ENCODE results near the gene KCNK7.
"Not testable (repeated sequence)": the region's sequence is repeated elsewhere in the genome, so short reads cannot be mapped to it uniquely, and the experiment has no call there.

KCNK7 gene

GRCh38 chr11:65595543-65596281 is at the start of gene KCNK7:
KCNK7 (minus strand) TSS chr11:65595800; CDS start chr11:65595772, 28 bp downstream.
- no peak for DNase-seq

GRCh38 chr11:65644837-65645236 is 49.2 kb upstream of the KCNK7 start:
- DNase-seq: no peak

GRCh38 chr11:65643971-65644370 is 48.4 kb upstream of the KCNK7 start:
- no peak for DNase-seq

- DNase-seq: no peak
Measured at GRCh38 chr11:65642014-65642671, 46.5 kb upstream of the KCNK7 start.

- DNase-seq: no peak
Measured at GRCh38 chr11:65641297-65642013, 45.9 kb upstream of the KCNK7 start.

- DNase-seq: no peak
Measured at GRCh38 chr11:65640483-65641296, 45.1 kb upstream of the KCNK7 start.

GRCh38 chr11:65639623-65640482 is 44.3 kb upstream of the KCNK7 start:
- no peak for DNase-seq

- DNase-seq: not testable (repeated sequence)
Measured at GRCh38 chr11:65639228-65639597, 43.6 kb upstream of the KCNK7 start.

GRCh38 chr11:65637794-65638419 is 42.3 kb upstream of the KCNK7 start, which contains the start of gene SIPA1:
SIPA1 (plus strand) TSS chr11:65638101; CDS start chr11:65640922, 2,821 bp downstream.
- DNase-seq: peak; percentile 73 to 74

GRCh38 chr11:65637032-65637557 is 41.5 kb upstream of the KCNK7 start:
- no peak for DNase-seq

GRCh38 chr11:65636108-65637031 is 40.8 kb upstream of the KCNK7 start:
- DNase-seq: no peak

GRCh38 chr11:65634905-65635731 is 39.5 kb upstream of the KCNK7 start:
- DNase-seq: no peak

GRCh38 chr11:65634440-65634839 is 38.8 kb upstream of the KCNK7 start:
- no peak for DNase-seq

- DNase-seq: no peak
Measured at GRCh38 chr11:65634109-65634436, 38.5 kb upstream of the KCNK7 start.

- no peak for DNase-seq
Measured at GRCh38 chr11:65633390-65634108, 37.9 kb upstream of the KCNK7 start.

- no peak for DNase-seq
Measured at GRCh38 chr11:65630215-65630614, 34.6 kb upstream of the KCNK7 start.

GRCh38 chr11:65629579-65629978 is 34.0 kb upstream of the KCNK7 start:
- DNase-seq: no peak

GRCh38 chr11:65627202-65627601 is 31.6 kb upstream of the KCNK7 start:
- DNase-seq: no peak

All from SHP77 (cell line).